Measurements from ENCODE around the gene SPDYC. TPM values are rescaled to one million over a fixed set of nuclear protein-coding genes. Genes with fewer than 3 reads are reported as not detected.

Gene SPDYC
- total RNA-seq, 1 donor from 2014 or later = not detected

DNA sequence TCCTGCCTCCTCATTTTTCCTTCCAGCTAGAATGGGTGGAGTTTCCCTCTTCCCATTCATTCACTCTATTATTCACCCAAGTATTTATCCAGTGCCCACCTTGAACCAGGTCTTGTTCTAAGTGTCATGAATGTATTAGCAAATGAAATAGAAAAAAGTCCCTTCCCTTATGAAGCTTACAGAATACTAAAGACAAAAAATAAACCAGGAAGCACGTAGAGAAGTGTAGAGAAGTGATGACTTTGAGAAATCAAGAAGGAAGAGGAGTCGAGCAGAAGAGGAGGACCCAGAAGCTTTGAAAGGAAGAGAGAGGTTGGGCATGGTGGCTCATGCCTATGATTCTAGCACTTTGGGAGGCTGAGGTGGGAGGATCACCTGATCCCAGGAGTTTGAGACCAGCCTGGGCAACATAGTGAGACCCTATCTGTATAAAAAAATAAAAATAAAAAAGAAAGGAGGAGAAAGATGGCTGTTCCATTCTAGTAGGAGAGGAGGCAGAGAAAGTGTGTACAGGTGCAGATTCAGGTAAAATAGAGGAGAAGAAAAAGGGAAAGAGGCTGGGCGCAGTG, 18.6 kb upstream of the SPDYC start:
- TF ChIP-seq, protein P1, sequence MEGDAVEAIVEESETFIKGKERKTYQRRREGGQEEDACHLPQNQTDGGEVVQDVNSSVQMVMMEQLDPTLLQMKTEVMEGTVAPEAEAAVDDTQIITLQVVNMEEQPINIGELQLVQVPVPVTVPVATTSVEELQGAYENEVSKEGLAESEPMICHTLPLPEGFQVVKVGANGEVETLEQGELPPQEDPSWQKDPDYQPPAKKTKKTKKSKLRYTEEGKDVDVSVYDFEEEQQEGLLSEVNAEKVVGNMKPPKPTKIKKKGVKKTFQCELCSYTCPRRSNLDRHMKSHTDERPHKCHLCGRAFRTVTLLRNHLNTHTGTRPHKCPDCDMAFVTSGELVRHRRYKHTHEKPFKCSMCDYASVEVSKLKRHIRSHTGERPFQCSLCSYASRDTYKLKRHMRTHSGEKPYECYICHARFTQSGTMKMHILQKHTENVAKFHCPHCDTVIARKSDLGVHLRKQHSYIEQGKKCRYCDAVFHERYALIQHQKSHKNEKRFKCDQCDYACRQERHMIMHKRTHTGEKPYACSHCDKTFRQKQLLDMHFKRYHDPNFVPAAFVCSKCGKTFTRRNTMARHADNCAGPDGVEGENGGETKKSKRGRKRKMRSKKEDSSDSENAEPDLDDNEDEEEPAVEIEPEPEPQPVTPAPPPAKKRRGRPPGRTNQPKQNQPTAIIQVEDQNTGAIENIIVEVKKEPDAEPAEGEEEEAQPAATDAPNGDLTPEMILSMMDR (IDR thresholded peaks at IDR 0.05; ENCODE audit: unreplicated experiment) = no peak
- Mint-ChIP-seq H3K4me1 (ENCODE audit: unreplicated experiment) (no peaks in the 10 kb centered on the region), H3K27me3 (ENCODE audit: unreplicated experiment) (no peaks in the 10 kb centered on the region), H3K27ac (ENCODE audit: unreplicated experiment) (no peak overlapping the region), H3K9me3 (ENCODE audit: unreplicated experiment) (no peaks in the 10 kb centered on the region), H3K4me3 (ENCODE audit: unreplicated experiment) (no peak overlapping the region), H3K36me3 (ENCODE audit: low read depth, unreplicated experiment) (no peaks in the 10 kb centered on the region)
- no peak for DNase-seq (ENCODE audit: low spot score)

DNA sequence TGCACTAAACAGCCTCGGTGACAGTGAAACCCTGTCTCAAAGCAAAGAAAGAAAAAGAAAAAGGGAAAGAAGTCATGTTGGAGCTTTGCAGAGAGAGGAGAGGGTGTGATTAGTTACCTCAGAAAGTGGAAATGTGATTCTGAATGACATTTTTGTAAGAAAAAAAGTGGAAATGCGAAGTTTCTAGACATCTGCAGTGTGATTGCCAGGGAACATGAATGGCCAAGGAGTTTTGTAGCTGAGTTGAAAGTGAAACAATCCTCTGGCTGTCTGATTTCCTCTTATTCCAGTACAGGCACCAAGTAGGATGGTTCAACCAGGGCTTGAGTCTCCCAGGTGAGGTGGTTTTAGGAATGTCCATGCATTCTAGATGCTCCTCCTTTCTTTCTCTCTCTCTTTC, 17.9 kb upstream of the SPDYC start:
- H3K36me3 Mint-ChIP-seq (ENCODE audit: low read depth, unreplicated experiment) = no peaks in the 10 kb centered on the region
- no peak overlapping the region for H3K27ac Mint-ChIP-seq (ENCODE audit: unreplicated experiment)
- no peak overlapping the region for H3K4me3 Mint-ChIP-seq (ENCODE audit: unreplicated experiment)
- TF ChIP-seq, protein P1 (IDR thresholded peaks at IDR 0.05; ENCODE audit: unreplicated experiment) = no peak
- H3K4me1 Mint-ChIP-seq (ENCODE audit: unreplicated experiment) = no peaks in the 10 kb centered on the region
- no peaks in the 10 kb centered on the region for H3K9me3 Mint-ChIP-seq (ENCODE audit: unreplicated experiment)
- H3K27me3 Mint-ChIP-seq (ENCODE audit: unreplicated experiment) = no peaks in the 10 kb centered on the region
- DNase-seq (ENCODE audit: low spot score) = no peak

DNA sequence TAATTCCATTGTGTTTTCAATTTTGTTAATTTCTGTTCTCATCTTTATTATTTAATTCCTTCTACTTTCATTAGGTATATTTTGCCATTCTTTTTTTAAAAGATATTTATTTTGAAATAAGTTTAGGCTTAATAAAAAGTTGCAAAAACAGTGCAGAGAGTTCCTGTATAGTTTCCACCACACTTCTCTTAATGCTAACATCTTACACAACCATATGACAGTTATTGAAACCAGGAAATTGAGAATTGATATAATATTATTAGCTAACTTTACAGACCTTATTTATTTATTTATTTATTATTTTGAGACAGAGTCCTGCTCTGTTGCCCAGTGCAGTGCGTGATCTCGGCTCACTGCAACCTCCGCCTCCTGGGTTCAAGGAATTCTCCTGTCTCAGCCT, 13.8 kb upstream of the SPDYC start:
- DNase-seq (ENCODE audit: low spot score) = no peak
- H3K4me1 Mint-ChIP-seq (ENCODE audit: unreplicated experiment) = no peaks in the 10 kb centered on the region
- H3K27ac Mint-ChIP-seq (ENCODE audit: unreplicated experiment) = no peak overlapping the region
- H3K4me3 Mint-ChIP-seq (ENCODE audit: unreplicated experiment) = no peak overlapping the region
- H3K9me3 Mint-ChIP-seq (ENCODE audit: unreplicated experiment) = no peaks in the 10 kb centered on the region
- H3K36me3 Mint-ChIP-seq (ENCODE audit: low read depth, unreplicated experiment) = no peaks in the 10 kb centered on the region
- no peaks in the 10 kb centered on the region for H3K27me3 Mint-ChIP-seq (ENCODE audit: unreplicated experiment)
- TF ChIP-seq, protein P1 (IDR thresholded peaks at IDR 0.05; ENCODE audit: unreplicated experiment) = no peak

DNA sequence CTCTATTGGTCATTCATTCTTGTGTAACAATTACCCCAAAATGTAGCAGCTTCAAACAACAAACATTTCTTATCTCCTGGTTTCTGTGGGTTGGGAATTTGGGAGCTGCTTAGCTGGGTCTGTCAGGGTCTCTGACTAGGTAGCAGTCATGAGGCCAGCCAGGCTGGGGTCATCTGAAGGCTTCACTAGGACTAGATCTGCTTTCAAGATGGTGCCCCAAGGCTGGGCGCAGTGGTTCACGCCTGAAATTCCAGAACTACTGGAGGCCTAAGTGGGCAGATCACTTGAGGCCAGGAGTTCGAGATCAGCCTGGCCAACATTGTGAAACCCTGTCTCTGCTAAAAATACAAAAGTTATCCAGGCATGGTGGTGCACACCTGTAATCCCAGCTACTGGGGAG, 13.1 kb upstream of the SPDYC start:
- TF ChIP-seq, protein P1 (IDR thresholded peaks at IDR 0.05; ENCODE audit: unreplicated experiment) = no peak
- H3K27me3 Mint-ChIP-seq (ENCODE audit: unreplicated experiment) = no peaks in the 10 kb centered on the region
- no peak overlapping the region for H3K4me3 Mint-ChIP-seq (ENCODE audit: unreplicated experiment)
- H3K9me3 Mint-ChIP-seq (ENCODE audit: unreplicated experiment) = no peaks in the 10 kb centered on the region
- no peaks in the 10 kb centered on the region for H3K4me1 Mint-ChIP-seq (ENCODE audit: unreplicated experiment)
- no peak overlapping the region for H3K27ac Mint-ChIP-seq (ENCODE audit: unreplicated experiment)
- no peaks in the 10 kb centered on the region for H3K36me3 Mint-ChIP-seq (ENCODE audit: low read depth, unreplicated experiment)
- DNase-seq (ENCODE audit: low spot score) = no peak

DNA sequence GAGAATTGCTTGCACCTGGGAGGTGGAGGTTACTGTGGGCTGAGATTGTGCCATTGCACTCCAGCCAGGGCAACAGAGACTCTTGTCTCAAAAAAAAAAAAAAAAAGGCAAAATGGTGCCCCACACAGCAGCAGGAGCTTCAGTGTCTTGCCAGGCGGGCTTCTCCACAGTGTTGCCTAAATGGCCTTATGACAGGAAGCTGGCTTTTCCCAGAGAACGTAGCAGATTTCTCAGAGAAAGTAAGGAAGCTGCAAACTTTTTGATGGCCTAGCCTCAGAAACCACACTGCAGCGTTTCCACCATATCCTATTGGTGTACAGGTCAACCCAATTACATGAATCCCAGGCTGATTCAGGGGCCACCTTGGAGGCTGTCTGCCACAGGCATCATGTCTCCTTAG, 12.7 kb upstream of the SPDYC start:
- Mint-ChIP-seq H3K36me3 (ENCODE audit: low read depth, unreplicated experiment) (no peaks in the 10 kb centered on the region), H3K4me1 (ENCODE audit: unreplicated experiment) (no peaks in the 10 kb centered on the region), H3K27ac (ENCODE audit: unreplicated experiment) (no peak overlapping the region), H3K4me3 (ENCODE audit: unreplicated experiment) (no peak overlapping the region), H3K9me3 (ENCODE audit: unreplicated experiment) (no peaks in the 10 kb centered on the region), H3K27me3 (ENCODE audit: unreplicated experiment) (no peaks in the 10 kb centered on the region)
- no peak for DNase-seq (ENCODE audit: low spot score)
- TF ChIP-seq, protein P1 (IDR thresholded peaks at IDR 0.05; ENCODE audit: unreplicated experiment) = no peak
